ENCODE measurements around the gene KCNC1. TPM values are rescaled to one million over a fixed set of nuclear protein-coding genes. Genes with fewer than 3 reads are reported as not detected.

Gene KCNC1
- total RNA-seq, 1 donor from 2014 or later = not detected

DNA sequence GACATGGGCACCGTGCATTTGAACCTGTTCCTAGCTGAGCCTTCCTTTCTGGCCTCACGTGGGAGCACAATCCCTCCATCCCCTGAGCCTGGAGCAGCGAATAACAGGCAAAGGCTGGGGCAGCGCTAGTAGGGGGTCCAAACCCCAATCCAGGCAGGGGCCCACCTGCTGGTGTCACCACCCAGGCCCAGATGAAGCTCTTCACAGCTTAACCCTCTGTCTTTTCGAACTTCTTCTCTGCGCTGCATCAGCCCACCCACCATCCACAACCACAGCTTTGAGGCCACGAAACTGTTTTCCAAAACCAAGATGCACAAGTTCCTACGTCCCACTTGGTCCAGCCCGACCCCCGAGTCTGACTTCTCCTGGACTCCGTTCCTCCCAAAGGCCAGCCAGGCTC lies 11.5 kb downstream of the KCNC1 start:
- peaks cover 11% of the 10 kb centered on the region for H3K27me3 ChIP-seq (ENCODE audit: control insufficient read depth, insufficient read depth, low read length)
- no peaks in the 10 kb centered on the region for H3K36me3 ChIP-seq (ENCODE audit: control insufficient read depth, insufficient read depth, low read length)
- TF ChIP-seq, protein P1, sequence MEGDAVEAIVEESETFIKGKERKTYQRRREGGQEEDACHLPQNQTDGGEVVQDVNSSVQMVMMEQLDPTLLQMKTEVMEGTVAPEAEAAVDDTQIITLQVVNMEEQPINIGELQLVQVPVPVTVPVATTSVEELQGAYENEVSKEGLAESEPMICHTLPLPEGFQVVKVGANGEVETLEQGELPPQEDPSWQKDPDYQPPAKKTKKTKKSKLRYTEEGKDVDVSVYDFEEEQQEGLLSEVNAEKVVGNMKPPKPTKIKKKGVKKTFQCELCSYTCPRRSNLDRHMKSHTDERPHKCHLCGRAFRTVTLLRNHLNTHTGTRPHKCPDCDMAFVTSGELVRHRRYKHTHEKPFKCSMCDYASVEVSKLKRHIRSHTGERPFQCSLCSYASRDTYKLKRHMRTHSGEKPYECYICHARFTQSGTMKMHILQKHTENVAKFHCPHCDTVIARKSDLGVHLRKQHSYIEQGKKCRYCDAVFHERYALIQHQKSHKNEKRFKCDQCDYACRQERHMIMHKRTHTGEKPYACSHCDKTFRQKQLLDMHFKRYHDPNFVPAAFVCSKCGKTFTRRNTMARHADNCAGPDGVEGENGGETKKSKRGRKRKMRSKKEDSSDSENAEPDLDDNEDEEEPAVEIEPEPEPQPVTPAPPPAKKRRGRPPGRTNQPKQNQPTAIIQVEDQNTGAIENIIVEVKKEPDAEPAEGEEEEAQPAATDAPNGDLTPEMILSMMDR (IDR thresholded peaks at IDR 0.05; ENCODE audit: insufficient read depth, low read length, poor library complexity, severe bottlenecking) = no peak
- H3K4me3 ChIP-seq (ENCODE audit: low read depth, low read length) = no peak overlapping the region
- DNase-seq (ENCODE audit: low read depth) = no peak

DNA sequence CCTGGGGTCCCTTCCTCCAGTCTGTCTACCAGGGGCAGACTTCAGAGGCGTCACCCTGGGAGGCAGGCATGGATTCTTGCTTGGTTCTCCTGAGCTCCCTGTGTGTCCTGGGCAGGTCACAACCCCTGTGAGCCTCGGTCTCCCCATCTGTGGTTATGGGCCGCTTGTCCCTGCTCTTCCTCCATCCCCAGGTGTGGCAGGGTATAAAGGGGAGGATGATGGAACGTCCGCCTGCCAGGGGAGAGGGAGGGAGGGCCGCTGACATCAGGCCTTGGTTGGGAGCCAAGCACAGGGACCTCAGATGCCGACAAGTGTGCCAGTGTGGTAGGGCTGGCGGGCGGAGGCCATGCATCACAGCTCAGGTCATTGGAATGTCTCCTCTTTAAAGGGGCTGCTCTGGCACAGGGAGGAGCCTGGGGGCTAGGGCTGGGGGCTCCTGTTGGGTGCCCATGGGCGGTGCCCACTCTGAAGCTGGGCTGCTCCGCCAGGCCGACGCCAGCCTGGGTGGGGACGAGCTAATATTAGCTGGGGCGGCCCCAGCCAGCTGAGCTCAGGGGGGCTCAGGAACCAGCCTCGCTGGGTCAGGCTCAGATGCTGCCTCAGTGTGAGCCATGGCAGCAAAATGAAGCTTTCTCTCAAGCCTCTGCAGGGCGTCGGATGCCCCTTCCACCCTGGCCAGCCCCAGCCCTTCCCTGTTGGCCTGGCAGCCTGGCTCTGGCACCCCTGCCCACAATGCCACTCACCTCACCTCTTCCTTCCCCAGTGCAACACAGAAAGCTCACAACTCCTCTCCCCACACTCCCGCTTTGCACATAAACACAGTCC lies 12.8 kb downstream of the KCNC1 start:
- no peaks in the 10 kb centered on the region for H3K36me3 ChIP-seq (ENCODE audit: control insufficient read depth, insufficient read depth, low read length)
- DNase-seq (ENCODE audit: low read depth) = no peak
- H3K4me3 ChIP-seq (ENCODE audit: low read depth, low read length) = no peak overlapping the region
- TF ChIP-seq, protein P1 (IDR thresholded peaks at IDR 0.05; ENCODE audit: insufficient read depth, low read length, poor library complexity, severe bottlenecking) = no peak
- H3K27me3 ChIP-seq (ENCODE audit: control insufficient read depth, insufficient read depth, low read length) = peaks cover 11% of the 10 kb centered on the region

DNA sequence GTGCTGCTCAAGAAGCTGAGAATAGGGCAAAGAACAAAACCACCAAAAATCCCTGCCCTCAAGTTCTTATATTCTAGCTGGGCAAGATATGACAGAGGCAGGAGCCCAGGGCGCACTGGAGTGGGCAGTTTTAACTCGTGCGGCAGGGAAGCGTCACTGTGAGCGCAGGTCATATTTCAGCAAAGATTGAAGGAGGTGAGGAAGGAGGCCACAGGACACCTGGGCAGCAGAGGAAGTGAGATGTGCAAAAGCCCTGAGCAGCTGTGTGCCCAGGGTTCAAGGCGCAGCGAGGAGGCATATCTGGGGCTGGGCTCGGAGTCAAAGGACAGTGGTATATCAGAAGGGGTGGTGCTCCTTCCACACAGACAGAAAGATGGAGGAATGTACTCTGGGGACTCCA lies 13.5 kb downstream of the KCNC1 start:
- no peak overlapping the region for H3K4me3 ChIP-seq (ENCODE audit: low read depth, low read length)
- H3K36me3 ChIP-seq (ENCODE audit: control insufficient read depth, insufficient read depth, low read length) = no peaks in the 10 kb centered on the region
- TF ChIP-seq, protein P1 (IDR thresholded peaks at IDR 0.05; ENCODE audit: insufficient read depth, low read length, poor library complexity, severe bottlenecking) = no peak
- peaks cover 11% of the 10 kb centered on the region for H3K27me3 ChIP-seq (ENCODE audit: control insufficient read depth, insufficient read depth, low read length)
- no peak for DNase-seq (ENCODE audit: low read depth)

DNA sequence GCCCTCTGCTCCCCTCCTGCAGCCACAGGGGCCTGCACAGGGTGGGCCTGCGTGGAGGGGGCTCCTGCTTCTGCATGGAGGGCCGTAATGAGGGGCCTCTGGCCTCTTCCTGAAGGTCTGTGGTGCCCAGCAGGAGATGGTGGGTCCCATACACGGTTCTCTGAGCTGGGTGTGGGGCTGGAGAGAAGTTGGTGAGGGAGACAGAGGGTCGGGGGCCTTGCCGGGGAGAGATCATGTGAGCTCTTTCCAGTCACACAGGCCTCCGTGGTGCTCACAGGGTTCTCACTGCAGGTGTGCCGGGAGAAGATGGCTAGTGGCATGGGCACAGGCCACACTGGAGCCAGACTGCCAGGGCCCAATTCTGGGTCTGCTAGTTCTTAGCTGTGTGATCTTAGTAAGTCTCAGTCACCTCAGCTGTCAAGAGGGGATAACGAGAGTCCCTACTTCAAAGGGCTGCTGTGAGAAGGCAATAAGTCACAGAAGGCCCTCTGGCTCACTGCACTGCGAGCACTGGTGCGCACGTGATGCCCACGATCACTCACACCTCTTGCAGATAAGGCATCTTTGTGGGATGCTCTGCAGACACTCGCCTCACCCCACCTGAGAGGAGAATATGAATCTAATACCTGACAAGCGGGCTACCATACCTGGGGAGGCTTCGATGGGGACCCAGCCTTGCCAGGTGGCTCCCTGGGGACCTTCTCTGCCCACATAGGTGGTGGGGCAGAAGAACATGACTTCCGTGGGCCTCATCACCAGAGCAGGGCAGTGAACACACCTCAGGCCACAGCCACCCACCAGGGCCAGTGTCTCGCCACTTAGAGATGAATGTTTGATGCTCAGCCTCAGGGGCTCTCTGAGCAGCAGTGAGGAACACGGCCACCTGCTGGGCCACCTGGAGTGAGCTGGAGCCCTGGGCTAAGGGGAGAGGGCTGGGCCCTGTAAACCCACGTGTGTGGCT lies 14.5 kb downstream of the KCNC1 start:
- no peaks in the 10 kb centered on the region for H3K36me3 ChIP-seq (ENCODE audit: control insufficient read depth, insufficient read depth, low read length)
- H3K4me3 ChIP-seq (ENCODE audit: low read depth, low read length) = no peak overlapping the region
- no peak for DNase-seq (ENCODE audit: low read depth)
- peaks cover 11% of the 10 kb centered on the region for H3K27me3 ChIP-seq (ENCODE audit: control insufficient read depth, insufficient read depth, low read length)
- TF ChIP-seq, protein P1 (IDR thresholded peaks at IDR 0.05; ENCODE audit: insufficient read depth, low read length, poor library complexity, severe bottlenecking) = no peak

DNA sequence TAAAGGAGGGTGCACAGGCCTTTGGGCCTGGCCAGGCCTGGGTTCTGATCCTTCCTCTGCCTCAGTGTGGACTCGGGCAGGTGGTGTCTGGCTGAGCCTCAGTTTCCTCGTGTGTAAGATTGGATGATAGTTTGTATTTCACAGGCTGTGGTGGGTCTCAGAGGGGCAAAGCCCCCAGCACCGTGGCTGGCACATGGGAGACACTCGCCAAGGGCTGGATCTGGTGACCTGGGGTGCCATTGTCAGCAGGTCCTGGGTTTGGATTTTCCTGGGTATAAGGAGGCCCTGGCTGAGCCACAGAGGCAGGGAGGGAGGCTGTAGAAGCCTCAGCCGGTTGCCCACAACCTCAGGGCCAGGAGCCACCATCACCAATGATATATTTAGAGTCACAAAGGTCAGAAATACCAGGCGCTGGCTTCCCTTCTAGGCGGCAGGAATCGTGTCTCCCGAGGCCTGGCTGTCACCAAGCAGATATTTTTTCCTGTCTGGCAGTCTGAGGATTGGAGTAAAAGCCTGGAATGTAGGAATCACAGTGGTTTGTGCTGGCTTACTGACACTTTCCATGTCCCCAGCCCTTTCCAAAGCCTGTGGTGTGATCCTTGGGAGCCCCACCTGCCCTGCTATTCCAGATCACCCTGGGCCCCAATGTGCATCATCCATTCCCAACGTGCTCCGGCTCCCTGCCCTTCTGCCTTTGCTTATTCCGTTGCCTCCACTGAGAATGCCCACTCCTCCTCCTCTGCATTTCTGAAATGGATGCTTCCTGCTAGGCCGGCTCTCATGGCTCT lies 15.6 kb downstream of the KCNC1 start:
- TF ChIP-seq, protein P1 (IDR thresholded peaks at IDR 0.05; ENCODE audit: insufficient read depth, low read length, poor library complexity, severe bottlenecking) = no peak
- H3K36me3 ChIP-seq (ENCODE audit: control insufficient read depth, insufficient read depth, low read length) = no peaks in the 10 kb centered on the region
- H3K4me3 ChIP-seq (ENCODE audit: low read depth, low read length) = no peak overlapping the region
- peaks cover 10% of the 10 kb centered on the region for H3K27me3 ChIP-seq (ENCODE audit: control insufficient read depth, insufficient read depth, low read length)
- DNase-seq (ENCODE audit: low read depth) = no peak

All from kidney epithelial cell (primary cell).